ENCODE results near the gene TMEM80. TPM values are rescaled to one million over a fixed set of nuclear protein-coding genes. Genes with fewer than 3 reads are reported as not detected.

The TMEM80 gene
- total and polyA plus RNA-seq, 2 donors (not counting 3 experiments of a cell fraction or from before 2014, with no cell fraction given) = 21.2 to 26.6 TPM

- intact Hi-C loops (cut with micrococcal nuclease) (loop anchor here (5.0 kb wide), 1 partner anchor 161 kb away; the partner anchor contains the start of genes HRAS and LRRC56), dilution Hi-C loops (cut with MboI; ENCODE audit: extremely low pct_ligation_motif_present, low sequenced_read_pairs) (no loop called here)
- TF ChIP-seq MAX (IDR thresholded peaks at IDR 0.05; ENCODE audit: insufficient read depth, insufficient read length) = no peak
- no peak for TF ChIP-seq GATA2 (IDR thresholded peaks at IDR 0.05; ENCODE audit: insufficient read depth, insufficient read length, low read depth, low read length)
- no peak for TF ChIP-seq MYC (IDR thresholded peaks at IDR 0.05; ENCODE audit: low read depth, low read length)
- no peak for TF ChIP-seq POLR2A (IDR thresholded peaks at IDR 0.05; ENCODE audit: low read depth, low read length)
- TF ChIP-seq JUN (IDR thresholded peaks at IDR 0.05; ENCODE audit: borderline replicate concordance, insufficient read depth, insufficient read length, low read depth) = no peak
- no peak for TF ChIP-seq POLR2AphosphoS5 (IDR thresholded peaks at IDR 0.05; ENCODE audit: insufficient read depth, low read depth, low read length)
- no peak for TF ChIP-seq EZH2 (IDR thresholded peaks at IDR 0.05; ENCODE audit: borderline replicate concordance, low read depth, low read length, severe bottlenecking)
- TF ChIP-seq CTCF (IDR thresholded peaks at IDR 0.05; ENCODE audit: extremely low read depth in 1 of 2, insufficient read depth in 1 of 2, low read depth in 1 of 2, low read length in 2 of 2) = no peak
- no peak for TF ChIP-seq FOS (IDR thresholded peaks at IDR 0.05; ENCODE audit: borderline replicate concordance, insufficient read depth, low read length)
- Histone ChIP-seq H3K36me3 (ENCODE audit: control insufficient read depth in 2 of 2, extremely low read depth in 1 of 2, insufficient read depth in 2 of 2, low read length in 2 of 2) (no peaks in the 10 kb centered on the region), H3K27ac (ENCODE audit: insufficient read depth, low read depth, low read length) (no peak overlapping the region), H4K20me1 (replicated peaks; ENCODE audit: control insufficient read depth, extremely low read depth, insufficient read depth, low read length) (no peaks in the 10 kb centered on the region), H3K27me3 (ENCODE audit: control insufficient read depth in 2 of 2, insufficient read depth in 2 of 2, low read length in 2 of 2) (no peaks in the 10 kb centered on the region), H3K9me1 (replicated peaks; ENCODE audit: control insufficient read depth, extremely low read depth, insufficient read depth, low read length) (no peaks in the 10 kb centered on the region), H3K4me1 (ENCODE audit: control insufficient read depth, extremely low read depth, insufficient read depth, low read length) (peaks cover 7% of the 10 kb centered on the region), H2AFZ (ENCODE audit: low read depth, low read length) (no peak overlapping the region), H3K4me3 (replicated peaks in 1 of 3; ENCODE audit: insufficient read depth in 1 of 3, low read depth in 1 of 3, low read length in 3 of 3) (no peak overlapping the region), H3K79me2 (ENCODE audit: control insufficient read depth, insufficient read depth, low read length) (peaks cover 30% of the 10 kb centered on the region), H3K4me2 (ENCODE audit: insufficient read depth, low read length) (no peak overlapping the region), H3K9me3 (replicated peaks; ENCODE audit: control insufficient read depth, insufficient read depth, low read length) (no peaks in the 10 kb centered on the region), H3K9ac (replicated peaks; ENCODE audit: extremely low read depth, insufficient read depth, low read length) (no peak overlapping the region)
- CTCF ChIA-PET = interaction anchor here (4.0 to 4.2 kb wide), 2 partner anchors 25 to 29 kb away, joined by 26 to 36 read pairs; no protein-coding TSS in a partner anchor
- POLR2A ChIA-PET = interaction anchor here (0.6 kb wide), 1 partner anchor 22 kb away, joined by 5 read pairs; no protein-coding TSS in a partner anchor
- no peak for FAIRE-seq
- DNase-seq (ENCODE audit: low read depth, low spot score) = no peak
- no TSS peak for BruUV-seq (replicated peaks)
These were observed 3.0 kb downstream of the TMEM80 start for GRCh38 chr11:698493-699115.

Measured in endothelial cell of umbilical vein (primary cell).